GM12872 (cell line): ENCODE measurements around the gene EXOC2.

Experiments
- TF ChIP-seq, protein P1 (sequence below): IDR thresholded peaks from 3 replicates; pipeline ENCODE4 v1.5.1; 2011; ENCODE audit warnings: low read depth, mild to moderate bottlenecking, low read length, moderate library complexity; ENCODE audit not compliant: insufficient read depth

The EXOC2 gene

DNA sequence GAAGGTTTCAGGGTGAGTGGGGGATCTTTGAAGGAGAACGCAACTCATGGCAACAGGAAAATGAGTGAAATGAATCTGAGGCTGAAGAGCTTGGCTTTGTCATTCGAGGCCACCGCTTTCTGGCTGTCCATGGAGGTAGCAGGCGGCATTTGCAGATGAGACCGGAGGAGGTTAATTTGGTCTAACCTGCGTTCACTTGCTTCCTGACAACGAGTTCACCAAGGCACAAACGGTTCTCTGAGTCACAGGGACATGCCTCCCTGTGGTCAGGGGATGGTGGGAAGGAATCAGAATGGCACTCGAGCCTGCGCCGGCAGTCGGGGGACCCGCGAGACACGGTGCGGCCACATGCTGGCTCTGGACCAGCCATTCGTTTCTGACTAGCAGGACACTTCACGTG, 226.4 kb downstream of the EXOC2 start:
- TF ChIP-seq, protein P1, sequence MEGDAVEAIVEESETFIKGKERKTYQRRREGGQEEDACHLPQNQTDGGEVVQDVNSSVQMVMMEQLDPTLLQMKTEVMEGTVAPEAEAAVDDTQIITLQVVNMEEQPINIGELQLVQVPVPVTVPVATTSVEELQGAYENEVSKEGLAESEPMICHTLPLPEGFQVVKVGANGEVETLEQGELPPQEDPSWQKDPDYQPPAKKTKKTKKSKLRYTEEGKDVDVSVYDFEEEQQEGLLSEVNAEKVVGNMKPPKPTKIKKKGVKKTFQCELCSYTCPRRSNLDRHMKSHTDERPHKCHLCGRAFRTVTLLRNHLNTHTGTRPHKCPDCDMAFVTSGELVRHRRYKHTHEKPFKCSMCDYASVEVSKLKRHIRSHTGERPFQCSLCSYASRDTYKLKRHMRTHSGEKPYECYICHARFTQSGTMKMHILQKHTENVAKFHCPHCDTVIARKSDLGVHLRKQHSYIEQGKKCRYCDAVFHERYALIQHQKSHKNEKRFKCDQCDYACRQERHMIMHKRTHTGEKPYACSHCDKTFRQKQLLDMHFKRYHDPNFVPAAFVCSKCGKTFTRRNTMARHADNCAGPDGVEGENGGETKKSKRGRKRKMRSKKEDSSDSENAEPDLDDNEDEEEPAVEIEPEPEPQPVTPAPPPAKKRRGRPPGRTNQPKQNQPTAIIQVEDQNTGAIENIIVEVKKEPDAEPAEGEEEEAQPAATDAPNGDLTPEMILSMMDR, result no peak

GRCh38 chr6:465531-466348, 227.2 kb downstream of the EXOC2 start:
- TF ChIP-seq, protein P1, result no peak

GRCh38 chr6:456887-457286, 236.1 kb downstream of the EXOC2 start:
- TF ChIP-seq, protein P1, result no peak

- TF ChIP-seq, protein P1, result no peak
These were observed 236.5 kb downstream of the EXOC2 start for GRCh38 chr6:456358-456867.

- TF ChIP-seq, protein P1, result no peak
These were observed 237.1 kb downstream of the EXOC2 start for GRCh38 chr6:455835-456234.

DNA sequence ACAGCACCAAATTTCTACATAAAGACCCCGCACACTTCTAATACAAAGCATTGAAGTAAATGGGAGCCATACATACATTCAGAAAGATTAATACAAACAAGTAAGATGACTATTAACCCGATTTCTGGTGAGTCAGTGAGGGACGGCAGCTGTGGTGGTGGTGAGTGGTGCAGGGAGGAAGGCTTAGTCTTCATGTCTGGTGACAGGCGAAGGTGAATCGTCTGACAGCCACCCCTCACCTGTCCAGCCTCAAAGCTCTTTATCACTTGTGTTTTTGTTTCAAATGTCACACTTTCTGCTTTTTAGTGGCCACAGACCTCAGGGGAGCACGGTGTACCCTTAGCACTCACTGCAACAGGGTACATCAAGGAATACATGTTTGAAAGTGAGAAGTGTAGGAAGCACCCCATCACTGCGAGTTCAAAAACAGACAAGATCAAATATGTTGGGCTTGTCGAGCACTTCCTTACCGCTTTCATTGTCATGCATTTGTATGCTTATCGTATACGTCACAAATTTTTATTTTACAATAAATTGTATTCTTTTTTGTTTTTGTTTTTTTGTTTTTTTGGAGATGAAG, 237.8 kb downstream of the EXOC2 start:
- TF ChIP-seq, protein P1, result no peak

DNA sequence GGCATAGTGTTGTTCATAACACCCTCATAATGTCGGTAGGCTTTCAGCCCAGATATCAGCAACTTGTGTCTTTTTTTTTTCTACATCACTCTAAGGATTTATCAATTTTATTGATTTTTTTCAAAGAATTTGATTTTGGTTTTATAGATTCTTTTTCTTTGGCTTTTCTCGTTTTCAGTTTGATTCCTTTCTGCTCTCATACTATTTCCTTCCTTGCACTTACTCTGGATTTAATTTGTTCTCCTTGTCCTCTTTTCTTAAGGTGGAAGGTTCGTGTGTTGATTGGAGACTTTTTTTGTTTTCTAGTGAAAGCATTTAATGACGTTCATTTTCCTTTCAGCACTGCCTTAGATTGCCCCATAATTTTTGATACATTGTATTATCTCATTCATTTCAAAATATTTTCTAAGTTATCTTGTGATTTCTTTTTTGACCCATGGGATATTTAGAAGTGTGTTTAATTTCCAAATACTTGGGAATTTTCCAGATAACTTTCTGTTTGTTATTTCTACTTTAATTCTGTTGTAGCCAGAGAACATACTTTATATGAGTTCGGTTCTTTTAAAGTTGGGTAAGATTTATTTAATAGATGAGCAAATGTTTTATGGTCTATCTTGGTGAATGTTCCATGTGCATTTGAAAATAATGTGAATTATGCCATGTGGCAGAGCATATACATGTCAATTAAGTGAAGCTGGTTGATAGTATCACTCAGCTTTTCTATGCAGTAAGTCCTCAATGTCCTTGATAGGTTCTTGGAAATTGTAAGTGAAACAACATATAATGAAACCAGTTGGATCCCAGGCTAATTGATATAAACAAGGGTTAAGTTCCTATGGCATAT, 238.6 kb downstream of the EXOC2 start:
- TF ChIP-seq, protein P1, result no peak
